NT2/D1 (cell line): ENCODE data around the gene SCRT2.
A peak's percentile ranks its signal among the peaks of the same experiment; 100 is the strongest.

ENCODE experiments used
- DNase-seq: peaks from one replicate; pipeline ENCODE4 v3.0.0-alpha.2; 2011; ENCODE audit warnings: low read depth, low spot score
- H3K27me3 ChIP-seq: 2 replicates; pipeline ENCODE4 v1.6.0; 2011; ENCODE audit warnings: mild to moderate bottlenecking; ENCODE audit not compliant: insufficient read length, insufficient read depth
- H3K36me3 ChIP-seq: 2 replicates; pipeline ENCODE4 v1.6.1; 2011; ENCODE audit warnings: mild to moderate bottlenecking, low read length, mixed read lengths; ENCODE audit not compliant: insufficient read depth, insufficient read length
- H3K4me1 ChIP-seq: 2 replicates; pipeline ENCODE4 v1.5.1; 2011; ENCODE audit not compliant: insufficient read depth, insufficient read length
- H3K4me3 ChIP-seq: 2 replicates; pipeline ENCODE4 v1.5.1; 2011; ENCODE audit warnings: low read depth; ENCODE audit not compliant: insufficient read length
- H3K9ac ChIP-seq: 2 replicates; pipeline ENCODE4 v1.6.0; 2011; ENCODE audit warnings: low read depth; ENCODE audit not compliant: insufficient read length
- H3K9me3 ChIP-seq: 2 replicates; pipeline ENCODE4 v1.5.1; 2011; ENCODE audit warnings: mild to moderate bottlenecking, low read length; ENCODE audit not compliant: insufficient read depth
- SUZ12 ChIP-seq: IDR thresholded peaks from 2 replicates; pipeline ENCODE4 v1.6.1; 2011; ENCODE audit not compliant: insufficient read length, insufficient read depth; ENCODE audit errors: extremely low read depth
- YY1 ChIP-seq: IDR thresholded peaks from 2 replicates; pipeline ENCODE4 v1.6.1; 2011; ENCODE audit not compliant: insufficient read length, insufficient read depth
- ZNF274 ChIP-seq: IDR thresholded peaks from 2 replicates; pipeline ENCODE4 v1.6.1; 2011; ENCODE audit warnings: mild to moderate bottlenecking, low read depth, low read length

The SCRT2 gene

GRCh38 chr20:654417-654750 is 21.2 kb downstream of the SCRT2 start:
- Histone ChIP-seq H3K27me3 (no peaks in the 10 kb centered on the region), H3K4me1 (peaks cover 7% of the 10 kb centered on the region), H3K9me3 (no peaks in the 10 kb centered on the region), H3K4me3 (no peak overlapping the region), H3K9ac (no peak overlapping the region), H3K36me3 (peaks cover 15% of the 10 kb centered on the region)
- TF ChIP-seq ZNF274, result no peak
- no peak for TF ChIP-seq YY1
- no peak for TF ChIP-seq SUZ12
- no peak for DNase-seq

GRCh38 chr20:653590-654416 is 21.8 kb downstream of the SCRT2 start:
- no peak for DNase-seq
- no peaks in the 10 kb centered on the region for H3K9me3 ChIP-seq
- peak overlapping the region; percentile 56 for H3K9ac ChIP-seq
- no peaks in the 10 kb centered on the region for H3K27me3 ChIP-seq
- H3K4me1 ChIP-seq, result peaks cover 7% of the 10 kb centered on the region
- H3K36me3 ChIP-seq, result peaks cover 19% of the 10 kb centered on the region
- H3K4me3 ChIP-seq, result peak overlapping the region; percentile 33
- TF ChIP-seq YY1, result no peak

GRCh38 chr20:653110-653589 is 22.5 kb downstream of the SCRT2 start, which contains the start of gene SRXN1:
Gene SRXN1 (minus strand): TSS chr20:653200. CDS start chr20:653185, 15 bp downstream.
- Histone ChIP-seq H3K9ac (peak within 1 kb of the TSS; percentile 93), H3K36me3 (peaks cover 26% of the 10 kb centered on the region), H3K27me3 (no peaks in the 10 kb centered on the region), H3K4me1 (peaks cover 7% of the 10 kb centered on the region), H3K4me3 (peak within 1 kb of the TSS; percentile 94), H3K9me3 (no peaks in the 10 kb centered on the region; the same call in 1 of the 2 replicates)
- DNase-seq, result peak; percentile 78
- TF ChIP-seq YY1, result no peak
- TF ChIP-seq SUZ12, result no peak
- no peak for TF ChIP-seq ZNF274

- Histone ChIP-seq H3K27me3 (no peaks in the 10 kb centered on the region), H3K4me3 (peak overlapping the region; percentile 94), H3K9ac (peak overlapping the region; percentile 93), H3K36me3 (peaks cover 31% of the 10 kb centered on the region), H3K9me3 (no peaks in the 10 kb centered on the region; the same call in 1 of the 2 replicates), H3K4me1 (peaks cover 7% of the 10 kb centered on the region)
- no peak for TF ChIP-seq YY1
- no peak for TF ChIP-seq ZNF274
- no peak for TF ChIP-seq SUZ12
- no peak for DNase-seq
These were observed 22.9 kb downstream of the SCRT2 start for GRCh38 chr20:652615-653109.

GRCh38 chr20:651713-652614 is 23.6 kb downstream of the SCRT2 start:
- DNase-seq, result no peak
- Histone ChIP-seq H3K9ac (peak overlapping the region; percentile 93), H3K27me3 (no peaks in the 10 kb centered on the region), H3K4me3 (peak overlapping the region; percentile 94), H3K36me3 (peaks cover 38% of the 10 kb centered on the region), H3K4me1 (peaks cover 7% of the 10 kb centered on the region), H3K9me3 (no peaks in the 10 kb centered on the region; the same call in 1 of the 2 replicates)
- TF ChIP-seq ZNF274 (no peak), YY1 (no peak), SUZ12 (no peak)

- Histone ChIP-seq H3K27me3 (no peaks in the 10 kb centered on the region), H3K9me3 (no peaks in the 10 kb centered on the region; the same call in 1 of the 2 replicates), H3K4me3 (no peak overlapping the region), H3K36me3 (peaks cover 40% of the 10 kb centered on the region), H3K4me1 (peaks cover 7% of the 10 kb centered on the region), H3K9ac (no peak overlapping the region)
- DNase-seq, result no peak
- TF ChIP-seq ZNF274 (no peak), YY1 (no peak), SUZ12 (no peak)
These were observed 24.6 kb downstream of the SCRT2 start for GRCh38 chr20:650954-651353.

GRCh38 chr20:650281-650680 is 25.3 kb downstream of the SCRT2 start:
- Histone ChIP-seq H3K27me3 (no peaks in the 10 kb centered on the region), H3K9ac (no peak overlapping the region), H3K4me1 (peaks cover 7% of the 10 kb centered on the region), H3K4me3 (no peak overlapping the region), H3K36me3 (peaks cover 40% of the 10 kb centered on the region), H3K9me3 (no peaks in the 10 kb centered on the region; the same call in 1 of the 2 replicates)
- no peak for DNase-seq
- TF ChIP-seq YY1 (no peak), SUZ12 (no peak), ZNF274 (no peak)
